ENCODE measurements around the gene EVI5L. TPM values are rescaled to one million over a fixed set of nuclear protein-coding genes. Genes with fewer than 3 reads are reported as not detected.

Gene EVI5L
- total and polyA plus RNA-seq, 2 of the 13 experiments (the other 11 are each of a cell fraction or from before 2014, with no cell fraction given), result 1.7 to 2.4 TPM

DNA sequence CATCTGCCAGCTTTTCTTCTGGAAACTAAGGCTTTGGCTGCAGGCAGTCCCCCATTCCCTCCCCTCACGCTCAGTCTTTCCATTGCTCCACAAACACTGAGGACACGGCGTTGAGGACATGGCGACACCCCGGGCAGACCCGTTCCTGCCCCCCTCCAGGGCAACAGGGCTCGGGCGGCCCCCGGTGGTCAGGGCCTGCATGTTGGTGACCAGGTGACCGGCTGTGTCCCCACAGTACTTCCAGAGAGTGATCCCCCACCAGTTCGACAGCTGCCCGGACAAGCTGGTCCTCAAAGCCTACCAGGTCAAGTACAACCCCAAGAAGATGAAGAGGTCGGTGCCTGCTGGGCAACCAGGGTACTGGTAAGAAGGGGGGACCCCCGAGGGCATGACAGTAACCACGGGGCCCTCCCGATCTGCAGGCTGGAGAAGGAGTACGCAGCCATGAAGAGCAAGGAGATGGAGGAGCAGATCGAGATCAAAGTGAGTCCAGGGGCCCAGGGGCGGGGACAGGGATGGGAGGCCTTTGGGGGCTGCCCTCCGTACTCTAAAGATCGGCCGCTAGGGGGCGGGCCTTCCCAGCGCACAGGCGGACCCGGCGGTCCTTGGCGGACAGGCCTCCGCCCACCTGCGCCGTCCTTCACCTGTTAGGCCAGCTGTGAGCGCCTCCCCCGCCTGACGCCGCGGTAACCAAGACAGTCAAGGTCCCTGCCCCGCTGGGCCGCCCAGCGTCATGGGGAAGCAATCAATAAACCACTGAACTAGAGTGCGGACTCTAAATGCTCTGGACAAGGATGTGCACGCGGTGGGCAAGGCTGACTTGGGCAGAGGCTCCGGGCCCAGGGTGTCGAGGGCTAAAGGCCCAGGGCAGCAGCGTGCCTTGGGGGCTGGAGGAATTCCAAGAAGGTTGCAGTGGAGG is 23.1 kb downstream of the EVI5L start (continued):
- TF ChIP-seq, protein P1, sequence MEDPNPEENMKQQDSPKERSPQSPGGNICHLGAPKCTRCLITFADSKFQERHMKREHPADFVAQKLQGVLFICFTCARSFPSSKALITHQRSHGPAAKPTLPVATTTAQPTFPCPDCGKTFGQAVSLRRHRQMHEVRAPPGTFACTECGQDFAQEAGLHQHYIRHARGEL (CRISPR knock-in tag; IDR thresholded peaks at IDR 0.05), result peak; percentile 61; the same call in 1 of the 2 replicates
- no peak for TF ChIP-seq ZNF672 (CRISPR knock-in tag; IDR thresholded peaks at IDR 0.05)
- TF ChIP-seq CBX2 (IDR thresholded peaks at IDR 0.05; ENCODE audit: low read depth, low read length), result no peak
- TF ChIP-seq CBX2 (CRISPR knock-in tag; IDR thresholded peaks at IDR 0.05; ENCODE audit: low read depth), result no peak
- peak; percentile 91 for TF ChIP-seq PAXIP1 (CRISPR knock-in tag; conservative IDR thresholded peaks at IDR 0.05)
- peak; percentile 99 for TF ChIP-seq MAX (IDR thresholded peaks at IDR 0.05)
- 0 out of 2 replicates have a peak, but pooled peaks have one; percentile 75 for TF ChIP-seq SMAD9 (CRISPR knock-in tag; IDR thresholded peaks at IDR 0.05)
- TF ChIP-seq, protein P2, sequence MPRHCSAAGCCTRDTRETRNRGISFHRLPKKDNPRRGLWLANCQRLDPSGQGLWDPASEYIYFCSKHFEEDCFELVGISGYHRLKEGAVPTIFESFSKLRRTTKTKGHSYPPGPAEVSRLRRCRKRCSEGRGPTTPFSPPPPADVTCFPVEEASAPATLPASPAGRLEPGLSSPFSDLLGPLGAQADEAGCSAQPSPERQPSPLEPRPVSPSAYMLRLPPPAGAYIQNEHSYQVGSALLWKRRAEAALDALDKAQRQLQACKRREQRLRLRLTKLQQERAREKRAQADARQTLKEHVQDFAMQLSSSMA (CRISPR knock-in tag; IDR thresholded peaks at IDR 0.05), result no peak
- peak; percentile 77; the same call in 1 of the 2 replicates for TF ChIP-seq ZNF547 (CRISPR knock-in tag; IDR thresholded peaks at IDR 0.05)
- no peak for TF ChIP-seq SUZ12 (IDR thresholded peaks at IDR 0.05; ENCODE audit: low read depth, low read length)
- peak; percentile 95; the same call in 1 of the 2 replicates for TF ChIP-seq KLF9 (CRISPR knock-in tag; IDR thresholded peaks at IDR 0.05; ENCODE audit: low read depth)
- no peak for TF ChIP-seq CHCHD3 (CRISPR knock-in tag; IDR thresholded peaks at IDR 0.05)
- 0 out of 2 replicates have a peak, but pooled peaks have one; percentile 17 for TF ChIP-seq MZF1 (CRISPR knock-in tag; IDR thresholded peaks at IDR 0.05; ENCODE audit: borderline replicate concordance)
- TF ChIP-seq FOSL1 (CRISPR knock-in tag; IDR thresholded peaks at IDR 0.05; ENCODE audit: borderline replicate concordance), result peak; percentile 13; the same call in 1 of the 2 replicates
- peak; percentile 82 for TF ChIP-seq SKI (IDR thresholded peaks at IDR 0.05; ENCODE audit: partially characterized antibody)
- TF ChIP-seq NFE2L2 (IDR thresholded peaks at IDR 0.05; ENCODE audit: low read length), result no peak
